IMR-90 (cell line): ENCODE results near the gene PKDCC.

Experiments
- BHLHE40 ChIP-seq: fragments of 150-350 bp; IDR thresholded peaks from 2 replicates; pipeline ENCODE4 v1.6.1; 2016; ENCODE audit warnings: mild to moderate bottlenecking, low read depth, low read length
- CEBPB ChIP-seq: IDR thresholded peaks from 2 replicates; pipeline ENCODE4 v1.6.1; 2012; ENCODE audit warnings: low read depth, low read length, improper control_type of control experiment
- CHD1 ChIP-seq: IDR thresholded peaks from 2 replicates; pipeline ENCODE4 v1.6.1; 2012; ENCODE audit warnings: low read depth, low read length, improper control_type of control experiment
- FOS ChIP-seq: fragments of 150-350 bp; IDR thresholded peaks from 2 replicates; pipeline ENCODE4 v1.6.1; 2016; ENCODE audit warnings: low read depth, low read length
- MAFK ChIP-seq: IDR thresholded peaks from 2 replicates; pipeline ENCODE4 v1.6.1; 2012; ENCODE audit warnings: low read depth, low read length, improper control_type of control experiment
- MAZ ChIP-seq: IDR thresholded peaks from 2 replicates; pipeline ENCODE4 v1.6.1; 2012; ENCODE audit warnings: low read depth, mild to moderate bottlenecking, low read length, improper control_type of control experiment, moderate library complexity, borderline replicate concordance
- MXI1 ChIP-seq: IDR thresholded peaks from 2 replicates; pipeline ENCODE4 v1.6.1; 2012; ENCODE audit warnings: low read depth, mild to moderate bottlenecking, low read length, moderate library complexity, borderline replicate concordance
- POLR2A ChIP-seq: IDR thresholded peaks from 2 replicates; pipeline ENCODE4 v1.6.1; 2012; ENCODE audit warnings: mild to moderate bottlenecking, low read depth, low read length
- RAD21 ChIP-seq: IDR thresholded peaks from 2 replicates; pipeline ENCODE4 v1.6.1; 2012; ENCODE audit warnings: low read length, improper control_type of control experiment
- RCOR1 ChIP-seq: IDR thresholded peaks from 2 replicates; pipeline ENCODE4 v1.6.1; 2012; ENCODE audit warnings: mild to moderate bottlenecking, low read length, improper control_type of control experiment; ENCODE audit not compliant: insufficient replicate concordance
- RFX5 ChIP-seq: IDR thresholded peaks from 2 replicates; pipeline ENCODE4 v1.8.0; 2012; ENCODE audit warnings: low read depth, mild to moderate bottlenecking, low read length, moderate library complexity
- SMC3 ChIP-seq: fragments of 150-350 bp; IDR thresholded peaks from 2 replicates; pipeline ENCODE4 v1.6.1; 2016; ENCODE audit warnings: low read depth, mild to moderate bottlenecking, antibody characterized with exemption, low read length, moderate library complexity
- TF ChIP-seq, protein P1 (sequence below): conservative IDR thresholded peaks from 2 replicates; pipeline ENCODE4 v1.5.1; 2012; ENCODE audit warnings: mild to moderate bottlenecking, low read depth, low read length, improper control_type of control experiment
- TF ChIP-seq, protein P2 (sequence below): fragments of 150-350 bp; IDR thresholded peaks from 2 replicates; pipeline ENCODE4 v1.6.1; 2016; ENCODE audit warnings: low read depth, mild to moderate bottlenecking, low read length, moderate library complexity, borderline replicate concordance

DNA sequence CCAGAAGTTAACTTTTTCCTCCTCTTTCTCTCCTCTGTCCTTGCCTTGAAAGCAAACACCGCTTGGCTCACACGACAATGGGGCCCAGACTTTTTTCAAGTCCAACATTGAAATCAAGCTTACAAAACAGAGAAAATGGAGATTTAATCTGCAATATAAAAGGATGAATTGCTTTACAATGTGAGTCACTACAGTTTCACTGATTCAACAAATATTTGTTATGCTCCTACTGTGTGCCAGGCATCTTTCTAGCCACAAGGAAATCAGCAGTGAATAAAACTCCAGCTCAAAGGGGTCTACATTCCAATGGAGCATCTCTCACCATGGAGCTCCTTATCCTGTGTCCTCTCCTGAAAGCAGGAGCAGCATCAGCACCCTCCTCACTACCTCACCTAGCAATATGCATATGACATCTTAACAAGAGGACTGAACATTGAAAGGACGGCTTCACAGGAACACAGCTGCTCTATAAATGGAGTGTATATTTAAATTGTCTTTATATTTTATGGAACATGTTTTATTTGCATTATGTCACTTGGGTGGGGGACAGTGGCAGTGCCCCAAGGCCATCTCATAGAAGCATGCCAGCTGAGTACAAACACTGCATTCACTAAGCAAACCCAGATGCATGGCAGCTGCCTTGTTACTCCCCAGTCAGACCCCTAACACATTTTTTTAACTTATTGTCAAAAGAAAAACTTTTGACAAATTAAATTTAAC is 39.5 kb downstream of the PKDCC start:
- TF ChIP-seq CEBPB, result no peak
- TF ChIP-seq POLR2A, result no peak
- no peak for TF ChIP-seq RFX5
- TF ChIP-seq, protein P1, sequence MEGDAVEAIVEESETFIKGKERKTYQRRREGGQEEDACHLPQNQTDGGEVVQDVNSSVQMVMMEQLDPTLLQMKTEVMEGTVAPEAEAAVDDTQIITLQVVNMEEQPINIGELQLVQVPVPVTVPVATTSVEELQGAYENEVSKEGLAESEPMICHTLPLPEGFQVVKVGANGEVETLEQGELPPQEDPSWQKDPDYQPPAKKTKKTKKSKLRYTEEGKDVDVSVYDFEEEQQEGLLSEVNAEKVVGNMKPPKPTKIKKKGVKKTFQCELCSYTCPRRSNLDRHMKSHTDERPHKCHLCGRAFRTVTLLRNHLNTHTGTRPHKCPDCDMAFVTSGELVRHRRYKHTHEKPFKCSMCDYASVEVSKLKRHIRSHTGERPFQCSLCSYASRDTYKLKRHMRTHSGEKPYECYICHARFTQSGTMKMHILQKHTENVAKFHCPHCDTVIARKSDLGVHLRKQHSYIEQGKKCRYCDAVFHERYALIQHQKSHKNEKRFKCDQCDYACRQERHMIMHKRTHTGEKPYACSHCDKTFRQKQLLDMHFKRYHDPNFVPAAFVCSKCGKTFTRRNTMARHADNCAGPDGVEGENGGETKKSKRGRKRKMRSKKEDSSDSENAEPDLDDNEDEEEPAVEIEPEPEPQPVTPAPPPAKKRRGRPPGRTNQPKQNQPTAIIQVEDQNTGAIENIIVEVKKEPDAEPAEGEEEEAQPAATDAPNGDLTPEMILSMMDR, result no peak
- TF ChIP-seq SMC3, result no peak
- no peak for TF ChIP-seq CHD1
- TF ChIP-seq MAFK, result no peak
- TF ChIP-seq BHLHE40, result no peak
- no peak for TF ChIP-seq MXI1
- TF ChIP-seq, protein P2, sequence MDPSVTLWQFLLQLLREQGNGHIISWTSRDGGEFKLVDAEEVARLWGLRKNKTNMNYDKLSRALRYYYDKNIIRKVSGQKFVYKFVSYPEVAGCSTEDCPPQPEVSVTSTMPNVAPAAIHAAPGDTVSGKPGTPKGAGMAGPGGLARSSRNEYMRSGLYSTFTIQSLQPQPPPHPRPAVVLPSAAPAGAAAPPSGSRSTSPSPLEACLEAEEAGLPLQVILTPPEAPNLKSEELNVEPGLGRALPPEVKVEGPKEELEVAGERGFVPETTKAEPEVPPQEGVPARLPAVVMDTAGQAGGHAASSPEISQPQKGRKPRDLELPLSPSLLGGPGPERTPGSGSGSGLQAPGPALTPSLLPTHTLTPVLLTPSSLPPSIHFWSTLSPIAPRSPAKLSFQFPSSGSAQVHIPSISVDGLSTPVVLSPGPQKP, result no peak
- no peak for TF ChIP-seq FOS
- TF ChIP-seq RCOR1, result no peak
- no peak for TF ChIP-seq RAD21
- TF ChIP-seq MAZ, result no peak
